Kasumi-1 (cell line): ENCODE results near the gene CHST3.

Experiments used
- DNase-seq, 2 experiments: peaks; one replicate each; lab custom pipeline; 2025; lab: John Stamatoyannopoulos, UW

Gene CHST3

DNA sequence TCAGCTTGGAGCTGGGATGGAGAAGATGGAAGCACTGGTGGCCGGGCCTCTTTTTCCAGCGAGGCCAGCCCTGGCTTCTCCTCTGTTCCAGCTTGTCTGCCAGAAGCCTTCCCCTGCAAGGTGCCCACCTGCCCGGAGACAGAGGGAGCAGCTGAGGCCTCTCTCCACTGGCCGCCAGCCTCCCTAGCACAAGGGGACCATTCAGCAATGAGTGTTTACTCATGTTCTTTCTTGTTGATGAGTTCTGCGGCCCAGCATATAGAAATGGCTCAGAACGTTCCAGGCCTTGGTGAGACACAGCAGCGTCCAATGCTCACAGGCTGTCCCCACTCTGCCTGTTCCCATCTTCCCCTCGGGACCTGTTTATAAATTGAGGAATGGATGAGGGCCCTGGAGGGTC is 47.3 kb downstream of the CHST3 start:
- no peak for DNase-seq

DNA sequence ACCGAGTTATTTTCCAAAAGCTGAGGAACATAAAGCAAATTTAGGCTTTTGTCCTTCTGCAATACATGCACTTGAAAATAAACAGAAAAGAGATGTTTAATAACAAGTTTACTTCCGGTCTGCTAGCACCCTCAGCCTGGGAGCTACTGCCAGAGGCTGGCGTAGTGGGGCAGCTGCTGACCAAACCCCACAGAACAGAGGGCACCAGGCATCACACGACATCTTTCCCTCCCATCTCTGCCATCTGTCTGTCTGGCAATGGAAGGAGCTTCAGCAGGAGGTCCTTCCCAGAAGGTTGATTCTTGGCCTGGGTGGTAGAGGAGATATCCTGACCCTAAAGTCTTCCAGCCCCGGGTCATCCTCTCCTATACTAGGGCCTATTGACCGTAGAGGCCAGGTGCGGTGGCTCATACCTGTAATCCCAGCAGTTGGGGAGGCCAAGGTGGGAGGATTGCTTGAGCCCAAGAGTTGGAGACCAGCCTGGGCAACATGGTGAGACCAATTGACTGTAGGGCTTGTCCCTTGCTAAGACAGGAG is 47.8 kb downstream of the CHST3 start:
- no peak for DNase-seq

DNA sequence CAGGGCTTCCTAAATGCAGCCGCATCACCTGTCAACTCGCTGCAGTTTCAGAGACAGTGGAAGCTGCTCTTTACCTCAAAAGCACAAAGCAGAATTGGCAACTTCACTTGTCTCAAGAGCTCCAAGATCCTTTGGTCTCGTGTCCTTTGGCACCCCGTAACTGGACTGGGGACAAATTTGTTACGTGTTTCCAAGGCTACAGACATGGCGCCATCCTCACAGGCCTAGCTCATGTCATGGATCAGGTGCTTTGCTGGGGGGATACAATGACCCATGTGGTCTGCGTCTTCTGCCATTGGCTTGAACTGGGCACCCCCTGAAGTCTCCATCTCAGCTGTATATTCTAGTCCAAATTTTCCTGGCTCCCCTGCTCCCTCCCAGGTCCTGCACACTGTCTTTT is 48.6 kb downstream of the CHST3 start:
- DNase-seq = no peak

DNA sequence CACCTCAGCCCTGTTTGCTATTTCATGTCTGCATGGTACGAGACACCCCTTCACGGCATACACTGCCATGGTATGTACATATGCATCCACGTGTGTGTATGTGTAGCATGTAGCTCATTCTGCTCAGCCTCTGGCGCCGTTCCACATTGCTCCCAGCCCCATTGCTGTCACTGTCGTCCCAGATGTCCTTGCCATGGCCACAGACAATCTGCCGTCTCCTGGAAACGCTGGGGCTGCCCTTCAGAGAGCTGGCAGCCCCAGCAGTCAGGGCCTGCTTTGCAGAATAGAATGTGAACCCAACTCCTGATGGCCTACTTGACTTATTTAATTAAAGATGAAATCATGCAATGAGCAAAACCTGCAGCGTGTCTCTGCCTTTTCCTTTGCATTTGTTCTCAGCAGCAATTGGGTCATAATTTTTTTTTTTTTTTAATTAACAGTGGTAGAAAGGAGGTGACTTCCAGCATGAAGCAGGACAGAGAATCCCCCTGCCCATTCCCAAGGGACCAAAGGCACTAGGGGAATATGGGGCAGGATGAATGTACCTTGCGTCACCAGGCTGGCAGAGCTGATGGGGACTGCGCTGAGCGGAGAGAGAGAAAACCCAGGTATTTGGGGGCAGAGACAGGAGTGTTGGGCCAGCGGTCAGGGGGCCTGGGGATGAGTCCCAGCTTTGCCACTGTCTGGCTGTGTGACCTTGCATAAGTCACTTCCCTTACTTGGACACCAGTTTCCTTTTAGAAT is 49.2 kb downstream of the CHST3 start:
- DNase-seq = no peak

DNA sequence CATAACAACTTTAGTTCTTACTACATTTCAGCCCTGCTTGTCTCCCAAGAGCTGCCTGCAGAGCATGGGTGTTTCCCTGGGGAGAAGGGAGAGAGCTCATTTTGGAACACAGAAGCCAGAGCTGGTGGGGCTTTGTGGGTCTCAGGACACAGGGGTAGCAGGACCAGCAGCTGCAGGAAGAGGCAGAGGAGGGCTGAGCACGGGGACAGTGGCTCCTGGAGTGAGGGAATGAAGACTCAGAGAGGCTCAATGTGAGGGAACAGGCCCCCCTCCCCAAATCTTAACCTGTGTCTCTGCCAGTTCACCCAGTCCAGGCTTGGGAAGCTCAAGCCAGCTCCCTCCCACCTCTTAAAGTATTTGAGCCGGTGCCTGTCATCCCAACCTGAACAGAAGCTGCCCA is 50.0 kb downstream of the CHST3 start:
- no peak for DNase-seq

DNA sequence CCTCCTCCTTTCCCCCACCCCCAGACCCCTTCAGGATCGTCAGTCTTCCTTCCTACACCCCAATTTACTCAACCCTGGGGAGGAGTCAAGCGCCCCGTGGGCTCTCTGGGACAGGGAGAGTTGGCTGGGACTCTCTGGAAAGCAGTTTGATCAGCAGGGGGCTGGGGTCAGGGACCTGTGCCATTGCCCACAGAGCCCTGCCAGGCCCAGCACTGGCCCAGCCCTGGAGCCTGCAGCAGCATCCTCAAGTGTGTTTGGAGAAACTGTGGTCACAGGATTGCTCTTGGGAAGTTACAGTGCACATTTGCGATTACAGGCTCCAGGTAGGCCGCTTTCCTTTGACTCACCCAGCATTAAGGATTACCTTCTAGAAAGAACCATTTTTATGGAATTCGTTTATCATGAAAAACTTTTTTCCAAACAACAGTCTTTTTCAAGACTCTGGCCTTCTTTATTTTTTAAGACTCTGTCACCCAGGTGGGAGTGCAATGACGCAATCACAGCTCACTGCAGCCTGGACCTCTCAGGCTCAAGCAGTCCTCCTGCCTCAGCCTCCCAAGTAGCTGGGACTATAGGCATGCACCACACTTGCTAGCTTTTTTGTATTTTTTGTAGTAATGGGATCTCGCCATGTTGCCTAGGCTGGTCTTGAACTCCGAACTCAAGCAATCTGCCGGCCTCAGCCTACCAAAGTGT is 50.7 kb downstream of the CHST3 start:
- no peak for DNase-seq

DNA sequence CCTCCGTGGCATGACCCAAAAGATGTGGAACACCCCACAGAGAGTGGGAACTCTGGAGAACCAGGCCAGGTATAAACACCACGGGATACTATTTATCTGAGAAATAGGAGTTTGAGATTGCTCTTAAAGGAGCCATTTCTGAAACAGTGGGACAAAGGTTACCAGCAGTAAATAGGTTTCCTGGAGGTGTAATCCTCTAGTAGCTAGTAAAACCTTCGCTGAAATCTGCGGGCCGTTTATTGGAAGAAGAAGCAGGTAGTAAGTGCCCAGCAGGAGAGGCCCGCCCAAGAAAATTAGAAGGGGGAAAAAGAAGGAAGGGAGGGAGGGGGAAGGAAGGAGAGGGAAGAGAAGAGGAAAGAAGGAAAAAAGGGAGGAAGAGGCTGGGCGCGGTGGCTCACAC is 51.6 kb downstream of the CHST3 start:
- DNase-seq = no peak

DNA sequence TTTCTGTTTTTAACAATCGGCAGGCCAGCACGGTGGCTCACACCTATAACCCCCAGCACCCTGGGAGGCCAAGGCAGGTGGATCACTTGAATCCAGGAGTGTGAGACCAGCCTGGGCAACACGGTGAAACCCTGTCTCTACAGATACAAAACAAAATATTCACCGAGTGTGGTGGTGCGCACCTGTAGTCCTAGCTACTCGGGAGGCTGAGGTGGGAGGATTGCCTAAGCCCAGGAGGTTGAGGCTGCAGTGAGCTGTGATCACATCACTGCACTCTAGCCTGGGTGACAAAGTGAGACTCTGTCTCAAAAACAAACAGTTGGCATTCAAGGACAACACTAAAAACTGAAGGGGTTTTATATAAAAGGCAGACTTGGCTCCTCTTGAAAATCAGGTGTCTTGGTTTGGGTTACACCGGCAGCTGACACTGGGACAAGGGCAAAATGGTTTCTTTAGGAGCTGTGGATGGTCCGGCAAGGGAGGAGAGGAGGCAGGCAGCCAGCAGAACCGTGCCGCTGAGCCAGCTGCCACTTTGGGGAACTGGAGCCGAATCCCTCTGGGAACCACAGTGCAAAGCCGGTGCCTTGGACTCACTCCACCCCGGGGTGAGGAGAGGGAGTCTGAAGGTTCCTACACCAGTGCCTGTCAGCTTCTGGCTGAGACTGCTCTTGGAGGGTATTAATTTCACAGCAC is 52.6 kb downstream of the CHST3 start:
- DNase-seq = no peak

DNA sequence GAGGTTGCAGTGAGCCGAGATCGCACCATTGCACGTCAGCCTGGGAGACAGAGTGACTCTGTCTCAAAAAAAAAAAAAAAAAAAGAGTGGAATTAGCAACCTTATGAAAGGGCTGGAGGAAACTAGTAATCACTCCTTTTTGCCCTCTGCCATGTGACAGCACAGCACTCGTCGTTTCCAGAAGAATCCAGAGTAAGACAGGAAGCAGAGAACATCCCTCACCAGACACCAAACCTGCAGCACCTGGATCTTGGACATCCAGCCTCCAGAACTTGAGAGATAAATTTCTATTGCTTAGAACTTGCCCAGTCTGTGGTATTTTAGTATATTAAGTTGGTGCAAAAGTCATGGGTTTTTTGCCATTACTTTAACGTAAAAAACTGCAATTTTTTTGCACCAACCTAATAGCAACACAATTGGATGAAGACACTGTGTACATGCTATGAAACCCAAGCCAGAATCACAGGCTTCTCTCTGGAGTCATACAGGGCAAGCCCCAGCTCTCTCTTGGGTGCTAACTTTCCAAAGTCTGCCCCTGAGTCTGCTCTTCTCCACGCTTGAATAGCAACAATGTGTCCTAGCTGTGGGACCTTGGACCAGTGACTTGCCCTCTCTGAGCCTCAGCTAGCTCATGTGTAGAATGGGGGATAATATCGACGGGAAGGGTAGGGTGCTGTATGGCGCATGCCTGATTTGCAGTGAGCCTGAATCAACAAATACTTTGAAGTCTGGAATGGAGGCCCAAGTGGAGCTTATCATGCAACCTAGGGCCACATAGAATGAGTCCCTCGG is 55.1 kb downstream of the CHST3 start:
- DNase-seq = no peak

DNA sequence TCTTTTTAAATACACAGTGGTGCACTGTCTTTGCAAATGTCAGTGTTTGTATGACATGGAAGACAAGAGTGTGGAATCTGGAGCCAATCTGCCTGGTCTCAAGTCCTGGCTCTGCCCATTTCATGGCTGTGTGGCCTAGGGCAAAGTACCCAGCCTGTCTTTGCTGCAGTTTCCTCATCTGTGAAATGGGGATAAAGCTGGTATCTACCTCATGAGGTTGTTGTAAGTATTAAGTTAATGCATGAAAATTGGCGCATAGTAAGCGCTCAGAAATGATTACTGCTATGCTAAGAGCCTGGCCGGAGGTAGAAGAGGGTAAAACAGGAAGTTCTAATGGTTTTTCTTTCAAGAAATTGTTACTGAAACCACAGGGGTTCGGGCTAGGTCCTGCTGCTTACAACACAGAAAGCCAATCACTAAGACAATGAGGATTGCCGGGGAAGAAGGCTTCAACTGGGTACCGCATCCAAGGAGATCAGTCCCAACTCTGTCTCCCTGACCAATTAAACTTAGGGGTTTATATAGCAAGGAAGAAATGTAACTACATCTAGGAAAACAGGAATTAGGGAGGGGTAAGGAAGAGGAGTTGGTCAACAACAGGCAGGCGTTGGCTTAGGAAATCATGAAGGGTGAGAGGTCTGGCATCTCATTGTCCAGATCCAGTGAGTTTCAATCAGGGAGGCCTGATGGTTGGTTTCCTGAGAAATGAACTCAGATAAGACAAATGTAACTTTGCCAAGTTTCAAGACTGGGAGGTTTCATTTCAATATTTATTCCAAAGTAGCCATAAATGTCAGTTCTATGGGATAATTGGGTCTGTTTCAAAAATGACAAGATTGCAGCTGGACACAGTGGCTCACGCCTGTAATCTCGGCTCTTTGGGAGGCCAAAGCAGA is 57.0 kb downstream of the CHST3 start:
- DNase-seq = peak in 1 of 2 experiments; percentile 8

DNA sequence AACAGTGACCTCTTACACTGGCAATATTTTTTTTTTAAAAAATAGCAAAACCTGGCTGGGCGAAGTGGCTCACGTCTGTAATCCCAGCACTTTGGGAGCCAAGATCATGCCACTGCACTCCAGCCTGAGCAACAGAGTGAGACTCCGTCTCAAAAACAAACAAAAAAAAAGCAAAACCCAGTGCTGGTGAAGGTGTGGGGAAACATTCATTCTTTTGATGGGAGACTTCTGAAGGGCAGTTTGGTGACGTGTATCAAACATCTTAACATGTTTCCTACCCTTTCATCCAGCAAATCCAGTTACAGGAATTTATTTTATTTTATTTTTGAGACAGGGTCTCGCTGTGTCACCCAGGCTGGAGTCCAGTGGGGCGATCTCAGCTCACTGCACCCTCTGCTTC is 58.0 kb downstream of the CHST3 start:
- DNase-seq = no peak

DNA sequence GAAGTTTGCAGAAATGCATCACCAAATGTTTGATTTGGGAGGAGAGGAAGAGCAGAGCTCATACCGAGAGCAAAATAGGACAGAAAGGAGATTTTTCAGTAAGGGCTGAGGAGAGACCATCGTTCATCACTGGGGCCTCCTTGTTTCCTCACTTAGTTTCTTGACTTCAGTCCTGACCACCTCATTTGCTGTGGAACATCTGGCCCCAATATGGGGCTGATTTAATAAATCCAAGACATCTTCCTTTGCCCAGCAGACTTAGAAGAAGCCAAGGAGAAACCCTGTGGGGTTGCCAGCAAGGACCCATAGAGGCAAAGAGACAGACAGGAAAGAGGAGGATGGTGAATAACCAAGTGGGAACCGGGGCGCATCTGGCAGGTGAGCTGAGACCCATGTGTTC is 60.4 kb downstream of the CHST3 start:
- DNase-seq = no peak

DNA sequence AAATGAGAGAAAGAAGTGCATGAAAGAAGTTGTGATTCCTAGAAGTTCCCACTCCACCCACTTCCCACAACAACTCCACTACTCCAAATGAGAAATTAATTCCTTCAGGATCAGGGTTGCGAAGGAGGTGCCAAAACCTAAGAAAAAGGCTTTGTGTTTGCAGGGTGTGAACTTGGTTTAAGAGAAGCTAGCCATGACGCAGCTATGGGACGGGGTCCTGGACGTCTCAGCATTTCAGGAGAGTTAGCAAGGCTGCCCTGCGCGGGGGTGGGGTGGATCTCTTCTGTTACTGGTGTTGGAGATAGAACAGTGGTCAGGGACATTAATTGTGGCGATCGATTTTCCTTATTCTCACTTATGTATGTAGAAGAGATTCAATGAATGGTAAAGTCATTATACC is 61.2 kb downstream of the CHST3 start:
- no peak for DNase-seq

DNA sequence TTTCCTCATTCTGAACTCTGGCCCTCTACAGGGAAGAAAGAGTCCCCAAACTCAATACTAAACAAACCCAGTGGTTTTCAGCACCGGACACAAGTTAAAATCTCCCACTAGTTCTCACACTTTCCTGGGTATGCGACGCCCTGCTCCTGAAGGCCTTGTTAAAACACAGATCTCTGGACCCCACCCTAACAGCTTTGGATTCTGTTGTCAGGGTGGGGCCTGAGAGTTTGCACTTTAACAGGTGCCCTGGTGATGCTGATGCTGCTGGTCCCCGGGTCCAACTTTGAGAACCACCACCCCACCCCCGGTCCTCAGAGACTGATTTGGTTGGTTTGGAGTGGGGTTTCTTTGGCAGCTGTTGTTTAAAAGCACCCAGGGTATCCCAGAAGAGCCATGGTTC is 61.6 kb downstream of the CHST3 start:
- DNase-seq = no peak

DNA sequence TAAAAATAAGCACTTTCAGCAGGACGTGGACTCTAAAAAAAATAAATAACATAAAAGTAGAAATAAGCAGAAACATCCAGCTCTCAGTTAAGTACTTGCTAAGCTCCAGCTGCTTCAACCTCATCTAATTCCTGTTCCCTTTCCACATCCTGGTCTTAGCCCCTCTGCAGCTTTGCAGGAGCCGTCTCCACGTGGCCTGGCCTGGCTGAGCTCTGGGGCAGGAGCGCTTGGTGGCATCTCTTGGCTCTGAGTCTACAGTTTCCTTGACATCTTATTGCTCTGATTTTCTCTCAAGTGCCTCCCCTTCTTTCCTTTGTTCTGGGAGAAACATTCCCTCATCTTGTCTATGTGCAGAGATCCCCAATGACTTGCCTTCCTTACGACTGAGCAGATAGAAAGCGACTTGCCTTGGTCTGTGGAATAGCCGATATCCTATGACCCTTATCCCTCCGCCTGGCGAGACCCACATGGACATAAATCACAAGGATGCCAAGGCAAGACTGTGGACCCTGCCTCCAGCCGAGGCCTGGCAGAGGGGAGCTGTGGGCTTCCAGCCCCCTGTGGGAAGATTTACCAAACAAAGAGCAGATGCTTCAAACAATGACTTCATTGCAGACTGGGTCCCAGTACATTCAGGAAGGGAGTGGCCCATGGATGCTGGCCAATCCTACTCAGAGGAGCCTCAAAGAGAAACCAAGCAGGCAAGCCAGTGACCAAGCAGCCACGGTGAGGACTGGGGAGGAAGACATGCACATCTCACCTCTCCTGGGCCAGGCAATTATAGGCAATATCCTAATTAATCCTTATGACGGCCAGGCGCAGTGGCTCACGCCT is 62.3 kb downstream of the CHST3 start:
- DNase-seq = no peak

DNA sequence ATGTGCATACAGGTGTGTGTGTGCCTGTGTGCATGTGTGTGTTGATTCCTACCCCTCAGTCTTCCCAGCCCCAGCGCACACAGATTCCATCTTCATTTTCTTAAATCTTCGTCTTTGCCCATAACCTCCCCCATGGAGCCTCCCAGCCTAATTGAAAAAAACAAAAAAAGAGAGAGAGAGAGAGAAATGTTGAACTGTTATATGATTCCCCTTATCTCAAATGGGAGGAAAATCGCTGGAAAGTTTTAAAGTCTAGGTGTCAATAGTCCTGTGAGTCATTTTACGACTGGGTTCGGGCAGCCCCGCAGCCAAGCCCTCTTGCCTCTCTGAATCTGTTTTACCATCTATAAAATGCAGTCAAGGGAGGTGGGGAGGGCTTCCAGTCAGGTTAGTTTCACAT is 63.3 kb downstream of the CHST3 start:
- no peak for DNase-seq

DNA sequence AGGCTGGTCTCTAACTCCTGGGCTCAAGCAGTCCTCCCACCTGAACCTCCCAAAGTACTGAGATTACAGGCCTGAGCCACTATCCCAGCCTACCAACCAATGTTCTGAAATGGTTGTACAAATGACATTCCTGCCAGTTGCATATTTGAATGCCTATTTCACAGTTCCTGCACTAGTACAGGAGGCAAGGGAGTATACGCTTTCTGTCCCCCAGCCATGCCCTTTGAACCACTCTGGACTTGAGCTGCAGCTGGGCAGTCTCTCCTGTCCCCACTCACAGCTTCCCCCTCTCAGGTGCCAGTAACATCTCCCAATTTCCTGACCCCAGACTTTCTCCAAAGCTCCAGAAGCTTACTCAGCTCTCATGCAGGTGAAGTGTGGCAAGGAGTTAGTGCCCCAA is 65.2 kb downstream of the CHST3 start:
- DNase-seq = no peak

DNA sequence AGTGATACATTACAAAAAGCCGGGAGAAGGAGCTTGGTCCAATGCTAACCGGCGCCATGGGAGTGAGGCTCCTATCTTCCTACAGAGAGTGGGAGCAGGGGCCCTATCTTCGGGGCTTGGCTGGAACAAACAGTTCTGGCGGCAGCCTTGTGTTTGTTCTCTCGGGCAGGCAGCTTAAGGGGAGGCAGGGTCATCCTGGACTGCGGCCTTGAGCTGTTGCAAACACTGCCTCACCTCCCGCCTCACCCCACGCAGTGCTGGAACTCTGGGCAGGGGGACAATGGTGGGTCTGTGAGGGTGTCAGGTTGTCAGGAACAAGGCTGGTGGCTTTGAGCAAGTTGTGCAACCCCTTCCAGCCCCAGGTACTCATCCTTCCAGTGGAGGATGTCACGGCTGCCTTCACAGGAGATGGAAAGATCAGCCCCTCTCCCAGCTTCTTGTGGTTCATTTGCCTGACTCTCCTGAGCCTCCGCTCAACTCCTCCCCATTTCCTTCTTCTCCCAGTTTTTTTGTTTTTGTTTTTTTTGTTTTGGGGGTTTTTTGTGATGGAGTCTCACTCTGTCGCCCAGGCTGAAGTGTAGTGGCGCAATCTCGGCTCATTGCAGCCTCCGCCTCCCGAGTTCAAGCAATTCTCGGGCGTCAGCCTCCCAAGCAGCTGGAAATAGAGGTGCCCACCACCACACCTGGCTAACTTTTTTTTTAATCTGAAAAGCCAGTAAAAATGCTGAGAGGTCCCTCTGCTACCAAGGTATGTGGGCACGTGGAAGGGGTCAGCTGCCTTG is 66.8 kb downstream of the CHST3 start:
- DNase-seq = no peak

DNA sequence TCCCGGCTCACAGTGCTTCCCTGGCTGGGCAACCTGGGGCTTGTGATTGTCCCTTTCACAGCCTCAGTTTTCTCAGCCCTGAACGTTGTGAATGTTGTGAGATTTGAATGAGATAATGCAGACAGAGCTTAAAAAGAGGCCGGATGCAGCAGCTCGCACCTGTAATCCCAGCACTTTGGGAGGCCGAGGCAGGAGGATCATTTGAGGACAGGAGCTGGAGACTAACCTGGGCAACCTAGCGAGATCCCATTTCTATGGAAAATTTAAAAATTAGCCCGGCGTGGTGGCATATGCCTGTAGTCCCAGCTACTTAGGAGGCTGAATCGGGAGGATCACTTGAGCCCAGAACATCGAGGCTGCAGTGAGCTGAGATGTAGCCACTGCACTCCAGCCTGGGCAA is 67.5 kb downstream of the CHST3 start:
- no peak for DNase-seq
